Right cardiac atrium (tissue), 5 donors: ENCODE data around the gene RCL1. TPM values are rescaled to one million over a fixed set of nuclear protein-coding genes. Genes with fewer than 3 reads are reported as not detected.

Source experiments
- ATAC-seq, 2 donors: fragments of 200-7000 bp; cut with Tn5 transposase; one replicate each; pipeline versions ENCODE4 v1.8.0 to v1.9.1; 2020; ENCODE audit warnings: moderate library complexity in 2 of 2, mild to moderate bottlenecking in 1 of 2
- DNase-seq, 3 donors: peaks; one replicate each; pipeline ENCODE4 v3.0.0-alpha.2; 2020
- H3K27ac ChIP-seq: one replicate; pipeline ENCODE4 v1.5.1; 2013; ENCODE audit warnings: mild to moderate bottlenecking, low read length, control low read depth, moderate library complexity
- H3K27me3 ChIP-seq: one replicate; pipeline ENCODE4 v1.6.1; 2013; ENCODE audit not compliant: control insufficient read depth, insufficient read depth
- H3K4me1 ChIP-seq: one replicate; pipeline ENCODE4 v1.6.1; 2013; ENCODE audit warnings: low read length; ENCODE audit not compliant: control insufficient read depth, insufficient read depth
- H3K4me3 ChIP-seq: one replicate; pipeline ENCODE4 v1.5.1; 2013; ENCODE audit warnings: low read length, control low read depth
- H3K9me3 ChIP-seq: one replicate; pipeline ENCODE4 v1.6.1; 2013; ENCODE audit warnings: low read length; ENCODE audit not compliant: control insufficient read depth
- WGBS: extraction: QIAGEN DNeasy Blood & Tissue Kit; methylation state at CpG from one replicate; pipeline ENCODE4 v1.1.7; 2013; 5-methylcytosine and 5-hydroxymethylcytosine counted together
- intact Hi-C, 4 donors: fragments of 100-400 bp; cut with DNase I; formaldehyde crosslinking; loops; one replicate each; pipeline versions ENCODE4 v1.11.0 to v1.14.0; 2022 to 2023
- polyA plus RNA-seq: library from polyadenylated mRNA; stranded (reverse); fragments of 200-250 nt; gene quantifications from one replicate; pipeline ENCODE4 v1.2.3, GENCODE V29; 2013
- total RNA-seq, 4 donors: library from RNA; stranded (reverse); fragmentation: NEBNext Ultra II Directional; extraction: Animal tissue kit (Norgen Biotek cat#: 25700); gene quantifications; one replicate each; pipeline ENCODE4 v1.2.1, GENCODE V29; 2021
- donor health status: healthy with polysubstance abuse.
- donor health status: DM: no; HTN: yes; CAD: no.
- donor health status: DM: no; HTN: no; CAD: no.
- donor health status: DM: no; HTN: yes; CAD: no; lungs with severe emphysema.
- donor health status: DM: yes; HTN: yes; CAD: no.

Gene RCL1
- total and polyA plus RNA-seq, 5 donors = 4.8 to 8.1 (median 6.5) TPM

GRCh38 chr9:4811824-4812223 lies 19.1 kb downstream of the RCL1 start:
- DNase-seq (no peak), ATAC-seq (no peak)
- Histone ChIP-seq H3K4me1 (no peaks in the 10 kb centered on the region), H3K27ac (no peak overlapping the region), H3K27me3 (no peaks in the 10 kb centered on the region), H3K4me3 (no peak overlapping the region), H3K9me3 (no peaks in the 10 kb centered on the region)
- intact Hi-C loops = no loop called here

- 52% methylated on average over 2 of the region's 2 CpGs for WGBS
- no peaks in the 10 kb centered on the region for H3K4me1 ChIP-seq
- intact Hi-C loops = no loop called here
These were observed 20.1 kb downstream of the RCL1 start for GRCh38 chr9:4812858-4813257.

GRCh38 chr9:4814913-4815312 lies 22.2 kb downstream of the RCL1 start:
- H3K4me1 ChIP-seq = no peaks in the 10 kb centered on the region
- intact Hi-C loops = no loop called here
- DNase-seq (no peak), ATAC-seq (no peak)
- H3K27me3 ChIP-seq = no peaks in the 10 kb centered on the region
- no peak overlapping the region for H3K27ac ChIP-seq
- H3K4me3 ChIP-seq = no peak overlapping the region
- no peaks in the 10 kb centered on the region for H3K9me3 ChIP-seq

More at GRCh38 chr9:4812858-4813257, 20.1 kb downstream of the RCL1 start:
- Histone ChIP-seq H3K4me3 (no peak overlapping the region), H3K27ac (no peak overlapping the region), H3K27me3 (no peaks in the 10 kb centered on the region), H3K9me3 (no peaks in the 10 kb centered on the region)
- no peak for DNase-seq
- ATAC-seq = no peak

- no peaks in the 10 kb centered on the region for H3K27me3 ChIP-seq
- H3K4me3 ChIP-seq = no peak overlapping the region
- no peaks in the 10 kb centered on the region for H3K4me1 ChIP-seq
- WGBS = 75% methylated on average over 7 of the region's 7 CpGs
- H3K27ac ChIP-seq = no peak overlapping the region
- ATAC-seq (no peak), DNase-seq (no peak)
- no peaks in the 10 kb centered on the region for H3K9me3 ChIP-seq
- intact Hi-C loops = no loop called here
These were observed 22.7 kb downstream of the RCL1 start for GRCh38 chr9:4815381-4815956.

GRCh38 chr9:4820168-4820567 lies 27.4 kb downstream of the RCL1 start:
- ATAC-seq = no peak
- no peak for DNase-seq
- WGBS = 82% methylated on average over 6 of the region's 6 CpGs
- H3K27ac ChIP-seq = no peak overlapping the region
- H3K4me1 ChIP-seq = no peaks in the 10 kb centered on the region
- H3K27me3 ChIP-seq = no peaks in the 10 kb centered on the region
- no peak overlapping the region for H3K4me3 ChIP-seq
- intact Hi-C loops = no loop called here
- no peaks in the 10 kb centered on the region for H3K9me3 ChIP-seq

- no peak overlapping the region for H3K4me3 ChIP-seq
- no peak for ATAC-seq
- H3K4me1 ChIP-seq = no peaks in the 10 kb centered on the region
- H3K27ac ChIP-seq = no peak overlapping the region
- no peak for DNase-seq
- 91% methylated on average over 2 of the region's 2 CpGs for WGBS
- H3K9me3 ChIP-seq = no peaks in the 10 kb centered on the region
- intact Hi-C loops = no loop called here
- H3K27me3 ChIP-seq = no peaks in the 10 kb centered on the region
These were observed 28.4 kb downstream of the RCL1 start for GRCh38 chr9:4821133-4821532.

GRCh38 chr9:4822057-4822456 lies 29.3 kb downstream of the RCL1 start:
- intact Hi-C loops = no loop called here
- H3K9me3 ChIP-seq = no peaks in the 10 kb centered on the region
- no peak overlapping the region for H3K27ac ChIP-seq
- no peaks in the 10 kb centered on the region for H3K4me1 ChIP-seq
- no peak overlapping the region for H3K4me3 ChIP-seq
- no peaks in the 10 kb centered on the region for H3K27me3 ChIP-seq
- DNase-seq (no peak), ATAC-seq (no peak)

- H3K27me3 ChIP-seq = no peaks in the 10 kb centered on the region
- H3K4me1 ChIP-seq = no peaks in the 10 kb centered on the region
- no peak overlapping the region for H3K4me3 ChIP-seq
- H3K9me3 ChIP-seq = no peaks in the 10 kb centered on the region
- H3K27ac ChIP-seq = no peak overlapping the region
- intact Hi-C loops = no loop called here
- DNase-seq (no peak), ATAC-seq (no peak)
- WGBS = 92% methylated on average over 7 of the region's 7 CpGs
These were observed 33.8 kb downstream of the RCL1 start for GRCh38 chr9:4826417-4827166.

GRCh38 chr9:4827224-4827623 lies 34.5 kb downstream of the RCL1 start:
- Histone ChIP-seq H3K4me3 (no peak overlapping the region), H3K27me3 (no peaks in the 10 kb centered on the region), H3K9me3 (no peaks in the 10 kb centered on the region), H3K27ac (no peak overlapping the region), H3K4me1 (no peaks in the 10 kb centered on the region)
- DNase-seq = no peak
- intact Hi-C loops = no loop called here
- ATAC-seq = no peak
- WGBS = 86% methylated on average over 2 of the region's 2 CpGs

- H3K4me3 ChIP-seq = no peak overlapping the region
- no peak overlapping the region for H3K27ac ChIP-seq
- no peaks in the 10 kb centered on the region for H3K9me3 ChIP-seq
- DNase-seq (no peak), ATAC-seq (no peak)
- no peaks in the 10 kb centered on the region for H3K27me3 ChIP-seq
- intact Hi-C loops = no loop called here
- H3K4me1 ChIP-seq = no peaks in the 10 kb centered on the region
- 77% methylated on average over 2 of the region's 2 CpGs for whole genome bisulfite sequencing
These were observed 36.0 kb downstream of the RCL1 start for GRCh38 chr9:4828761-4829160.

- H3K4me3 ChIP-seq = no peak overlapping the region
- no peak for ATAC-seq
- no peaks in the 10 kb centered on the region for H3K4me1 ChIP-seq
- no peaks in the 10 kb centered on the region for H3K9me3 ChIP-seq
- 79% methylated on average over 1 of the region's 1 CpG for WGBS
- intact Hi-C loops = no loop called here
- no peak for DNase-seq
- no peak overlapping the region for H3K27ac ChIP-seq
- H3K27me3 ChIP-seq = no peaks in the 10 kb centered on the region
These were observed 37.2 kb downstream of the RCL1 start for GRCh38 chr9:4829969-4830368.

- WGBS = 78% methylated on average over 5 of the region's 5 CpGs
These were observed 38.0 kb downstream of the RCL1 start for GRCh38 chr9:4830699-4831098.

More at GRCh38 chr9:4830699-4831098, 38.0 kb downstream of the RCL1 start:
- no peak for DNase-seq
- Histone ChIP-seq H3K4me3 (no peak overlapping the region), H3K9me3 (no peaks in the 10 kb centered on the region), H3K4me1 (no peaks in the 10 kb centered on the region), H3K27me3 (no peaks in the 10 kb centered on the region), H3K27ac (no peak overlapping the region)
- intact Hi-C loops = no loop called here
- ATAC-seq = no peak
